ENCODE data around the gene IRF4.

The IRF4 gene

DNA sequence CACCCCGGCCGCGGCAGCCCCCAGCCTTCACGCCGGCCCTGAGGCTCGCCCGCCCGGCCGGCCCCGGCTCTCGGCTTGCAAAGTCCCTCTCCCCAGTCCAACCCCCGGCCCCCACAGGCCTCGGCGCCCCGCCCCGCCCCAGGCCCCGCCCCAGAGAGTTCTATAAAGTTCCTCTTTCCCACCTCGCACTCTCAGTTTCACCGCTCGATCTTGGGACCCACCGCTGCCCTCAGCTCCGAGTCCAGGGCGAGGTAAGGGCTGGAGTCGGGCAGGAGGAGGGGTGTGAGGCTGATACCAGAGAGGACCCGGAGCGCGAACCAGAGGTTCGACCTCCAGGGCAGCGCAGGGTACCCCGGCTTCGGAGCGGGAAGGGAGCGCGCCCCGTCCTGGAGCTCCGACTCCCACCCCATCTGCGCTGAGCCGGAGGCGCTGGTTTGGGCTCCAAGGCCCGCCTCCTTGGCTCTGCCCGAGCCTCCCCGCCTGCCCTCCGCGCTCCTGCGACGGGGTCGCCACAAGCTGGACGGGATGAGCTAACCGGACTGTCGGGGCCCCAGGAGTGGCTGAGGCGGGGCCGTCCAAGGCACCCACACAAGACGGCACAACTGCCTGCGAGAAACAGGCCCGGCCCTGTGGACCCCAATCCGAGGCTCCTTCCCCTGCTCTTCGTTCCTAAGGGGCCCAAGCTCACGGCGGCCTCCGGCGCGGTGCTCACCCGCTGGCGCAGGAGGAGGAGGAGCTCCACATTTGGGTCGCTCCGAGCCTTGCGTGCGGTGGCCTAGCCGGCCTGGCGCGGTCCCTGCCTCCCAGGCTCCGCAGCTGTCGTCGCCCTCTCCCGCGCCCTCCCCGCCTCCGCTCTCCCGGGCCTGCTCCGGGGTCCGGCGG, at the start of gene IRF4:
TSS of gene IRF4 (plus strand) at position 194 of the 882 bp plus-strand sequence. CDS start 1,401 bp downstream, outside the sequence.
- in situ Hi-C loops (cut with MboI; ENCODE audit: low pct_unique_long_range_greater_than_20kb, low sequenced_read_pairs, unreplicated experiment), result no loop called here
- peak; percentile 95 for DNase-seq (ENCODE audit: low spot score)
- TF ChIP-seq CTCF (IDR thresholded peaks at IDR 0.05; ENCODE audit: extremely low read depth, insufficient read depth, missing control alignments), result no peak

GRCh38 chr6:341914-342831, 49.4 kb upstream of the IRF4 start:
- peak; percentile 85 for DNase-seq (ENCODE audit: low spot score)
- no peak for TF ChIP-seq CTCF (IDR thresholded peaks at IDR 0.05; ENCODE audit: extremely low read depth, insufficient read depth, missing control alignments)
- in situ Hi-C loops (cut with MboI; ENCODE audit: low pct_unique_long_range_greater_than_20kb, low sequenced_read_pairs, unreplicated experiment), result no loop called here

DNA sequence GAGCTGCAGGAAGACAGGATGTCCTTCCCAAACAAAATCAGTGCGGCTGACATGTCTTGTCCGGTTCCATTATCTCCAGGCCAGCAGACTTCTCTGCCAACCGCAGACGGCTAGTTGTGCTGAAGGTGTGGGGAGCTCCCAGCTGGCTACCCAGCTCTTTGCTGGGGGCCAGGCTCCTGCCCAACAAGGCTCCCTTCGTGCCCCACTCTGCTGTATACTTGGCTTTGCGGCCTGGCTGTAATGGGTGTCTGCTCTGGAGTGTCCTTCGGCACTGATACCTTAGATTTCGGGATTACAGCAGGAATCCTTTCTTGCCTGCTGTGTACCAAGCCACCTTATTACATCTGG, 48.7 kb upstream of the IRF4 start:
- no peak for DNase-seq (ENCODE audit: low spot score)
- in situ Hi-C loops (cut with MboI; ENCODE audit: low pct_unique_long_range_greater_than_20kb, low sequenced_read_pairs, unreplicated experiment), result no loop called here
- TF ChIP-seq CTCF (IDR thresholded peaks at IDR 0.05; ENCODE audit: extremely low read depth, insufficient read depth, missing control alignments), result no peak

- TF ChIP-seq CTCF (IDR thresholded peaks at IDR 0.05; ENCODE audit: extremely low read depth, insufficient read depth, missing control alignments), result no peak
- in situ Hi-C loops (cut with MboI; ENCODE audit: low pct_unique_long_range_greater_than_20kb, low sequenced_read_pairs, unreplicated experiment), result no loop called here
- DNase-seq (ENCODE audit: low spot score), result no peak
These were observed 48.2 kb upstream of the IRF4 start for GRCh38 chr6:343226-343935.

- no peak for TF ChIP-seq CTCF (IDR thresholded peaks at IDR 0.05; ENCODE audit: extremely low read depth, insufficient read depth, missing control alignments)
- no peak for DNase-seq (ENCODE audit: low spot score)
- in situ Hi-C loops (cut with MboI; ENCODE audit: low pct_unique_long_range_greater_than_20kb, low sequenced_read_pairs, unreplicated experiment), result no loop called here
These were observed 47.4 kb upstream of the IRF4 start for GRCh38 chr6:343960-344815.

All from GM13977 (cell line).